Lower leg skin (tissue), 3 donors: ENCODE measurements around the gene PDE6A.

ENCODE experiments used
- CTCF ChIP-seq, 3 donors: fragments of 450-650 bp; IDR thresholded peaks; one replicate each; pipeline ENCODE4 v1.5.1; 2016; ENCODE audit warnings: antibody characterized with exemption in 3 of 3, mild to moderate bottlenecking in 3 of 3, moderate library complexity in 2 of 3
- POLR2A ChIP-seq, 2 donors: fragments of 450-650 bp; IDR thresholded peaks; one replicate each; pipeline ENCODE4 v1.6.1; 2016 to 2017; ENCODE audit warnings: antibody characterized with exemption in 2 of 2, mild to moderate bottlenecking in 1 of 2, moderate library complexity in 1 of 2

- no peak for TF ChIP-seq POLR2A (IDR thresholded peaks at IDR 0.05)
- no peak for TF ChIP-seq CTCF (IDR thresholded peaks at IDR 0.05)
Observed at GRCh38 chr5:149901511-149901910, 43.1 kb downstream of the PDE6A start.
